ENCODE measurements around the gene MSI2.

- TF ChIP-seq EZH2phosphoT487 (IDR thresholded peaks at IDR 0.05; ENCODE audit: insufficient read depth, low read depth), result no peak
- TF ChIP-seq EZH2 (IDR thresholded peaks at IDR 0.05; ENCODE audit: insufficient read depth, poor library complexity, severe bottlenecking), result no peak
Observed at GRCh38 chr17:57485566-57485865, 229.2 kb downstream of the MSI2 start.

Measured in GM23248 (cell line).